Keratinocyte (primary cell): Measurements from ENCODE around the gene FAM117A.

Experiments used
- EZH2 ChIP-seq: IDR thresholded peaks from one replicate; pipeline ENCODE4 v1.6.1; 2012; ENCODE audit warnings: inconsistent platforms, mild to moderate bottlenecking, low read length, moderate library complexity
- TF ChIP-seq, protein P1 (sequence below), 3 experiments: IDR thresholded peaks in 1 of 3; conservative IDR thresholded peaks in 1 of 3; optimal IDR thresholded peaks in 1 of 3; 2 replicates in 2 of 3; 3 replicates in 1 of 3; pipeline versions ENCODE3 to v1.5.1; 2011; ENCODE audit warnings: low read length in 3 of 3, mild to moderate bottlenecking in 3 of 3, moderate library complexity in 2 of 3, control low read depth in 1 of 3, inconsistent platforms in 1 of 3; ENCODE audit not compliant: insufficient read depth in 2 of 3; ENCODE audit errors: extremely low read depth in 1 of 3

DNA sequence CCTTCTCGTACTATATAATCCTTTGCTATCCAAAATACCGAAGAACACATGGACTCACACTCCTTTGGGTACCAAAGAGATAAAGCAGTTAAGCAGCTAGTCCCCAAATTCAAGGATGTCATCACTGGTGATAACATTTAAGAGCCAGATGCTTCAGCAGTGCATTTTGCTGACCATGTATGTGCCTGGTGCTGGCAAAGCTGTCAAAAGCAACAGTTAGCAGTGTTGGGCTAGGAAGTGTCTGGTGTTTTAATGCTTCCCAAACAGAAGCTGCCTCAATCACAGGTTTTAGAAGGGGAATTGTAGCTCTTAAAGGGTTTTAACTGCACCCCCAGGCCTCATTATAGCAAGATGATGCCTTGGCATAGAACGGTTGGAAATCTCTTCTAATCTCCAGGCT, 4.7 kb downstream of the FAM117A start:
- TF ChIP-seq, protein P1, sequence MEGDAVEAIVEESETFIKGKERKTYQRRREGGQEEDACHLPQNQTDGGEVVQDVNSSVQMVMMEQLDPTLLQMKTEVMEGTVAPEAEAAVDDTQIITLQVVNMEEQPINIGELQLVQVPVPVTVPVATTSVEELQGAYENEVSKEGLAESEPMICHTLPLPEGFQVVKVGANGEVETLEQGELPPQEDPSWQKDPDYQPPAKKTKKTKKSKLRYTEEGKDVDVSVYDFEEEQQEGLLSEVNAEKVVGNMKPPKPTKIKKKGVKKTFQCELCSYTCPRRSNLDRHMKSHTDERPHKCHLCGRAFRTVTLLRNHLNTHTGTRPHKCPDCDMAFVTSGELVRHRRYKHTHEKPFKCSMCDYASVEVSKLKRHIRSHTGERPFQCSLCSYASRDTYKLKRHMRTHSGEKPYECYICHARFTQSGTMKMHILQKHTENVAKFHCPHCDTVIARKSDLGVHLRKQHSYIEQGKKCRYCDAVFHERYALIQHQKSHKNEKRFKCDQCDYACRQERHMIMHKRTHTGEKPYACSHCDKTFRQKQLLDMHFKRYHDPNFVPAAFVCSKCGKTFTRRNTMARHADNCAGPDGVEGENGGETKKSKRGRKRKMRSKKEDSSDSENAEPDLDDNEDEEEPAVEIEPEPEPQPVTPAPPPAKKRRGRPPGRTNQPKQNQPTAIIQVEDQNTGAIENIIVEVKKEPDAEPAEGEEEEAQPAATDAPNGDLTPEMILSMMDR (optimal IDR thresholded peaks at IDR 0.05 in 1 of 3, IDR thresholded peaks at IDR 0.05 in 1 of 3, conservative IDR thresholded peaks at IDR 0.05 in 1 of 3; ENCODE audit: extremely low read depth in 1 of 3, insufficient read depth in 2 of 3, low read length in 3 of 3) = no peak
- no peak for TF ChIP-seq EZH2
